ENCODE measurements around the gene BAG2. TPM values are rescaled to one million over a fixed set of nuclear protein-coding genes. Genes with fewer than 3 reads are reported as not detected.

Gene BAG2
- total RNA-seq, 4 donors from 2014 or later = 6.7 to 15.7 (median 9.8) TPM

DNA sequence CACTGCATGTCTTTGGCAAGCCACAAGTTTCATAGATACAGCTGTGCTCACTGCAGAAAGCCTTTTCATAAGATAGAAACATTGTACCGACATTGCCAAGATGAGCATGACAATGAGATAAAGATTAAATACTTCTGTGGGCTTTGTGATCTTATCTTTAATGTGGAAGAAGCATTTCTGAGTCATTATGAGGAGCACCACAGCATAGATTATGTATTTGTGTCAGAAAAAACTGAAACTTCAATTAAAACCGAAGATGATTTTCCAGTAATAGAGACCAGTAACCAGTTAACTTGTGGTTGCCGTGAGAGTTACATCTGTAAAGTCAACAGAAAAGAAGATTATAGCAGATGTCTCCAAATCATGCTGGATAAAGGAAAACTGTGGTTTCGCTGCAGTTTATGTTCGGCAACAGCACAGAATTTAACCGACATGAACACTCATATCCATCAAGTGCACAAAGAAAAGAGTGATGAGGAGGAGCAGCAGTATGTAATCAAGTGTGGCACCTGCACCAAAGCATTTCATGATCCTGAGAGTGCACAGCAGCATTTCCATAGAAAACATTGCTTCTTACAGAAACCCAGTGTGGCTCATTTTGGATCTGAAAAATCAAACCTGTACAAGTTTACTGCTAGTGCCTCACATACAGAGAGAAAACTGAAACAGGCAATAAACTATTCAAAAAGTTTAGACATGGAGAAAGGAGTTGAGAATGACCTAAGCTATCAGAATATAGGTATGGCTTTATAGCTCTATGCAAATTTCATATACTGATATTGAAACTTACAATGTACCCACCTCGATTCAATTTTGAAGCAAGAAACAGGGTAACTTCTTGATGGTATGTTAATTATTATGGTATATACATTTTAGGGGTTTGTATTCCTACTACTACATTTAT is 23.9 kb upstream of the BAG2 start:
- Histone ChIP-seq H3K4me3 (no peak overlapping the region), H3K4me1 (no peaks in the 10 kb centered on the region), H3K27me3 (no peaks in the 10 kb centered on the region), H3K36me3 (peaks cover 0 to 36% of the 10 kb centered on the region in 2 donors), H3K9me3 (no peaks in the 10 kb centered on the region), H3K27ac (no peak overlapping the region)
- ATAC-seq (no peak), DNase-seq (no peak)
- in situ Hi-C loops (cut with MboI; ENCODE audit: low sequenced_read_pairs in 4 of 4) (no loop called here), intact Hi-C loops (cut with DNase I; ENCODE audit: low total_unique reads) (no loop called here)
- TF ChIP-seq, protein P1, sequence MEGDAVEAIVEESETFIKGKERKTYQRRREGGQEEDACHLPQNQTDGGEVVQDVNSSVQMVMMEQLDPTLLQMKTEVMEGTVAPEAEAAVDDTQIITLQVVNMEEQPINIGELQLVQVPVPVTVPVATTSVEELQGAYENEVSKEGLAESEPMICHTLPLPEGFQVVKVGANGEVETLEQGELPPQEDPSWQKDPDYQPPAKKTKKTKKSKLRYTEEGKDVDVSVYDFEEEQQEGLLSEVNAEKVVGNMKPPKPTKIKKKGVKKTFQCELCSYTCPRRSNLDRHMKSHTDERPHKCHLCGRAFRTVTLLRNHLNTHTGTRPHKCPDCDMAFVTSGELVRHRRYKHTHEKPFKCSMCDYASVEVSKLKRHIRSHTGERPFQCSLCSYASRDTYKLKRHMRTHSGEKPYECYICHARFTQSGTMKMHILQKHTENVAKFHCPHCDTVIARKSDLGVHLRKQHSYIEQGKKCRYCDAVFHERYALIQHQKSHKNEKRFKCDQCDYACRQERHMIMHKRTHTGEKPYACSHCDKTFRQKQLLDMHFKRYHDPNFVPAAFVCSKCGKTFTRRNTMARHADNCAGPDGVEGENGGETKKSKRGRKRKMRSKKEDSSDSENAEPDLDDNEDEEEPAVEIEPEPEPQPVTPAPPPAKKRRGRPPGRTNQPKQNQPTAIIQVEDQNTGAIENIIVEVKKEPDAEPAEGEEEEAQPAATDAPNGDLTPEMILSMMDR (IDR thresholded peaks at IDR 0.05 in 4 of 5, conservative IDR thresholded peaks at IDR 0.05 in 1 of 5) = no peak
- no peak for TF ChIP-seq POLR2A (IDR thresholded peaks at IDR 0.05)

DNA sequence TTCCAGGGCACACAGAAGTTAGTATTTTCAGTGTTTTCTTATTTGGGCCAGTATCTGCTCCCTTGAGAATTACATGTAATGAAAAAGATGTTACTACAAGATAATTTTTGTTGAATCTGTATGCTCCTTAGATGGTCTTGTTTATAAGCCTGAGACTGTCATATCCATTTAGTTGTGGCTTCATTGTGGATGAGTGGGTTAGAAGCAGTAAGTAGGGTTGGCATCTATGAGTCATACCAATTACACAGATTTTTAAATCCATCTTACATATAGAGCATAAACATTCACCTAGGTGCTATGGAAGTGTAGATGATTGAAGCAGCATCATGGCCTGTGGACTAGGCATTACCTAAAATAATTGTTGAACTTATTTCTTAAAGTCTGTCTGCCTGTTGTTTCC is 13.5 kb upstream of the BAG2 start:
- in situ Hi-C loops (cut with MboI; ENCODE audit: low sequenced_read_pairs in 4 of 4) = no loop called here
- H3K4me1 ChIP-seq = no peaks in the 10 kb centered on the region
- no peak for ATAC-seq
- intact Hi-C loops (cut with DNase I; ENCODE audit: low total_unique reads) = no loop called here
- no peak overlapping the region for H3K4me3 ChIP-seq
- TF ChIP-seq, protein P1 (IDR thresholded peaks at IDR 0.05 in 4 of 5, conservative IDR thresholded peaks at IDR 0.05 in 1 of 5) = no peak
- no peak for TF ChIP-seq POLR2A (IDR thresholded peaks at IDR 0.05)
- H3K36me3 ChIP-seq = peaks cover 0 to 55% of the 10 kb centered on the region in 2 donors
- H3K27me3 ChIP-seq = no peaks in the 10 kb centered on the region
- no peak for DNase-seq
- no peak overlapping the region for H3K27ac ChIP-seq
- no peaks in the 10 kb centered on the region for H3K9me3 ChIP-seq

DNA sequence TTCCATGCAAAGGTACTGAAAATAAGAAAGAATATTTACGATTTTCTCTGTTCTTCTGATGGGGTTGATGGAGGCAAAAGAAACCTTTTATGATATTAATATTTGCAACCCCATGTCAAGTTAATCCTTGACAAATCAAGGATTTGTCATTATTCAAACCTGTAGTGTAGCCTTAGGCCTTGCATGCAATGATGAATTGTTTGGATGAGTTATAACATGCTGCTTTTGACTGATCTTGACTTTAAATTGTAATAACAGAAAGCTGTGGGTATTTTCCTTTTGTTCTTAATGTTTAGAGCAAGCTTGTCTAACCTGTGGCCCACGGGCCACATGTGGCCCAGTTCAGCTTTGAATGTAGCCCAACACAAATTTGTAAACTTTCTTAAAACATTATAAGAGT is 13.0 kb upstream of the BAG2 start:
- no peak for ATAC-seq
- in situ Hi-C loops (cut with MboI; ENCODE audit: low sequenced_read_pairs in 4 of 4) = no loop called here
- DNase-seq = no peak
- Histone ChIP-seq H3K9me3 (no peaks in the 10 kb centered on the region), H3K4me3 (no peak overlapping the region), H3K36me3 (peaks cover 0 to 55% of the 10 kb centered on the region in 2 donors), H3K27me3 (no peaks in the 10 kb centered on the region), H3K4me1 (no peaks in the 10 kb centered on the region), H3K27ac (no peak overlapping the region)
- TF ChIP-seq, protein P1 (IDR thresholded peaks at IDR 0.05 in 4 of 5, conservative IDR thresholded peaks at IDR 0.05 in 1 of 5) = no peak
- no peak for TF ChIP-seq POLR2A (IDR thresholded peaks at IDR 0.05)
- intact Hi-C loops (cut with DNase I; ENCODE audit: low total_unique reads) = no loop called here

DNA sequence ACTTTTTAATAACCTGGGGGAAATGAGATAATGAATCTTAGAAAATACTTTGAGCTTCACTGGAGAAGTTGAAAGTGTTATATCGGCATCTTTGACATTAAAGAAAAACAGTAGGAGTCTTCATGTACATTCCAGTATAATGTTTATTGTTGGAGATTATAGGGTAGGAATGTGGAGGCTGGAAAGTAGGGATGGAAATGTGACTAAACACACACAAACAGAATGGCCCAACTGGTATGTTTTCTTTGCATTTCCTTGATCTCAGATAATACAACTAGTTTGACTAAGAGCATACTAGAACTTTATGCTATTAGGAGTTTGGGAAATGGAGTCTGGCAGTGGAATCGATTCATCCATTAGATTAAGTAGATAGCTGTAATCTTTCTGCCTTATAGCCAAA is 10.1 kb upstream of the BAG2 start:
- DNase-seq (no peak), ATAC-seq (no peak)
- Histone ChIP-seq H3K36me3 (peaks cover 0 to 47% of the 10 kb centered on the region in 2 donors), H3K9me3 (no peaks in the 10 kb centered on the region), H3K4me1 (no peaks in the 10 kb centered on the region), H3K27ac (no peak overlapping the region), H3K27me3 (no peaks in the 10 kb centered on the region), H3K4me3 (no peak overlapping the region)
- no peak for TF ChIP-seq POLR2A (IDR thresholded peaks at IDR 0.05)
- TF ChIP-seq, protein P1 (IDR thresholded peaks at IDR 0.05 in 4 of 5, conservative IDR thresholded peaks at IDR 0.05 in 1 of 5) = no peak
- in situ Hi-C loops (cut with MboI; ENCODE audit: low sequenced_read_pairs in 4 of 4) = loop anchor here in 1 of 4 donors (10.0 kb wide), 1 partner anchor 67 kb away; the partner anchor contains the start of gene ZNF451
- intact Hi-C loops (cut with DNase I; ENCODE audit: low total_unique reads) = no loop called here
